ENCODE data around the gene ZNF467.
A peak's percentile ranks its signal among the peaks of the same experiment; 100 is the strongest.

The ZNF467 gene

GRCh38 chr7:149782682-149783345 lies 9.4 kb upstream of the ZNF467 start:
- H3K27me3 Mint-ChIP-seq, result peaks cover 6% of the 10 kb centered on the region
- H3K4me1 Mint-ChIP-seq, result peaks cover 9% of the 10 kb centered on the region
- ATAC-seq, result no peak
- H3K9me3 Mint-ChIP-seq, result no peaks in the 10 kb centered on the region
- H3K4me3 Mint-ChIP-seq, result no peak overlapping the region
- H3K36me3 Mint-ChIP-seq, result no peaks in the 10 kb centered on the region
- H3K27ac Mint-ChIP-seq, result no peak overlapping the region

- Mint-ChIP-seq H3K4me3 (no peak overlapping the region), H3K9me3 (no peaks in the 10 kb centered on the region)
These were observed 8.5 kb upstream of the ZNF467 start for GRCh38 chr7:149781921-149782320.

DNA sequence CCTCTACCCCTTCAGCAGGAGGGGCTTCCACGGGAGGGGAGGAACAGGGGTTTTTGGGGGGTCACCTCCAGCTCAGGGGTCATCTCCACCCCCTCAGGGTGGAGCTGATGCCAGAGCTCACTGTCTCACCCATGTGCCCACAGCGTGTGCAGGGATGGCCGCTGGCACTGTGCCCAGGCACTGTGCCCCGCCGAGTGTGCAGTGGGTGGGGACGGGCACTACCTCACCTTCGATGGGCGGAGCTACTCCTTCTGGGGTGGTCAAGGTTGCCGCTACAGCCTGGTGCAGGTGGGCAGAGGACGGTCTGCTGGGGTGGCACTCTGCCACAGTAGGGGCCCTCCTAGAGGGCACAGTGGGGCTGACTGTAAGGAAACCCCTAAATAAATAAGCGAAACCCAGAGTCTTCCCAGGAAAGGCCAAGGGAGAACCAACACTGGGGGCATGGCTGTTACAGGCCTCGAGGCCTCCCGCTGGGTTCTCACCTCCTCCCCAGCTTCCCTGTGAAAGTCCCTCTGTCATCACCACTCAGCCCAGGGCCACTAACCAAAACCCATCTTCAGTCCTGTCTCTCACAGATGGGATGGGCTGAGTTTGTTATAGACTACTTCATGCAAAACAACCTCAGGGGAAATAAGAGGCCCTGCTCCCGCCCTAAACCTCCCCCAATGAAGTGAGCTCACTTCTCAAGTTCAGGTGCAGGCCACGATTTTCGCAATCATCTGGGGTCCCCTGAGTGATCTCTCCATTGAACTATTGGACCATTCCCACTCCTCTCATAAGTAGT lies 7.4 kb upstream of the ZNF467 start:
- H3K27me3 Mint-ChIP-seq, result no peaks in the 10 kb centered on the region
- no peak overlapping the region for H3K4me3 Mint-ChIP-seq
- no peak for ATAC-seq
- peaks cover 9% of the 10 kb centered on the region for H3K4me1 Mint-ChIP-seq
- H3K36me3 Mint-ChIP-seq, result no peaks in the 10 kb centered on the region
- H3K9me3 Mint-ChIP-seq, result no peaks in the 10 kb centered on the region
- no peak overlapping the region for H3K27ac Mint-ChIP-seq

More at GRCh38 chr7:149781921-149782320, 8.5 kb upstream of the ZNF467 start:
- H3K27ac Mint-ChIP-seq, result no peak overlapping the region
- H3K36me3 Mint-ChIP-seq, result no peaks in the 10 kb centered on the region
- H3K27me3 Mint-ChIP-seq, result no peaks in the 10 kb centered on the region
- ATAC-seq, result no peak
- H3K4me1 Mint-ChIP-seq, result peaks cover 9% of the 10 kb centered on the region

DNA sequence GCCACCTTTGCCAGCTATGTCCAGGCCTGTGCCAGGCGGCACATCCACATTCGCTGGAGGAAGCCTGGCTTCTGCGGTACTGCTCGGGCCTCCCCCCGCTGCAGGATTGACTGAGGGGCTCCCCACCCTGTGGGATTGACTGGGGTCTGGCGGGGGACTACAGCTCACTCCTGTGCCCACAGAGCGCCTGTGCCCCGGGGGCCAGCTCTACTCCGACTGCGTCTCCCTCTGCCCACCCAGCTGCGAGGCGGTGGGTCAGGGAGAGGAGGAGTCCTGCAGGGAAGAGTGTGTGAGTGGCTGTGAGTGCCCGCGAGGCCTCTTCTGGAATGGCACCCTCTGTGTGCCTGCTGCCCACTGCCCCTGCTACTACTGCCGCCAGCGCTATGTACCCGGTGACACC lies 6.7 kb upstream of the ZNF467 start:
- Mint-ChIP-seq H3K4me3 (no peak overlapping the region), H3K36me3 (no peaks in the 10 kb centered on the region), H3K4me1 (peaks cover 9% of the 10 kb centered on the region), H3K27me3 (no peaks in the 10 kb centered on the region), H3K9me3 (no peaks in the 10 kb centered on the region), H3K27ac (no peak overlapping the region)
- no peak for ATAC-seq

DNA sequence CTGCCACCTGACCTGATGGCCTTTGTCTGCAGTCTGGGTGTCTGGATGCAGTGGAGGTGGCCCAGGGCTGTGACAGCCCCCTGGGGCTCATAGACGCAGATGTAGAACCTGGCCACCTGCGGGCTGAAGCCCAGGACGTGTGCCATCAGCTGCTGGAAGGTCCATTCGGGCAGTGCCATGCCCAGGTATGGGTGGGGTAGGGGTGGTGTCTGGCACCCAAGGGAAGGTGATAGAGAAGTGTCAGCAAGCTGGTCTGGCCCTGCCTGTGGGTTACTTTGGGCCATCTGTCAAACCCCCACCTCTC lies 6.1 kb upstream of the ZNF467 start:
- H3K4me3 Mint-ChIP-seq, result no peak overlapping the region
- H3K9me3 Mint-ChIP-seq, result no peaks in the 10 kb centered on the region
- H3K27ac Mint-ChIP-seq, result no peak overlapping the region
- no peaks in the 10 kb centered on the region for H3K27me3 Mint-ChIP-seq
- peaks cover 10% of the 10 kb centered on the region for H3K4me1 Mint-ChIP-seq
- ATAC-seq, result no peak
- no peaks in the 10 kb centered on the region for H3K36me3 Mint-ChIP-seq

DNA sequence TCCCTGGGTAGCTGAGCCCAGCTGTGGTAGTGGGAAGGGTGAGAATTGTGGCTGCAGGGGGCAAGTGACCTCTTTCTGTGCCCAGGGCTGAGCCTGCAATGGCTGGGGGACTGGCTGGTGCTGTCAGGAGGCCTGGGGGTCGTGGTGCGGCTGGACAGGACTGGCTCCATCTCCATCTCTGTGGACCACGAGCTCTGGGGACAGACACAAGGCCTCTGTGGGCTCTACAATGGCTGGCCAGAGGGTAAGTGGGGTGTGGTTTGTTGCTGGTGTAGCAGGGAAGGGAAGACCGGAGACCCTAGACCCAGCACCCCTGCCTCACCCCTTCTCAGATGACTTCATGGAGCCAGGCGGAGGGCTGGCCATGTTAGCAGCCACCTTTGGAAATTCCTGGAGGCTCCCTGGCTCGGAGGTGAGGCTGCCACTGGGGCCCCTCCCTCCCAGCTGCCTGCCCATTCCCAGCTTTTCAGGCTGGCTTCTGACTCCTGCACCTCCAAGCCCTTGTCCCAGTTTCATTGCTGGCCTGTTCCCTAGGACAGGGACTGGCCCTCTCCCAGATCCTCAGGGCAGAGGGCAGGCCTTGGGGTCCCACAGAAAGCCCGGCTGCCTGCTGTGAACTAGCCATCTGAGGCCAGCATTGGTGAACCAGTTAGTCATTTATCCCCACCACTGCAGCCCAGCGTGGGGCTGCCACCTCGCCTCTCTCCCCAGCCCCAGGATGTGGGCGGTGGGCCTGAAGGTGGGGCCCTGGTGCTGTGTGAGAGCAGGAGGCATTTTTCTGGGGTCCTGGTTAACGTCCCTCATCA lies 5.5 kb upstream of the ZNF467 start:
- H3K27me3 Mint-ChIP-seq, result no peaks in the 10 kb centered on the region
- H3K4me1 Mint-ChIP-seq, result peaks cover 14% of the 10 kb centered on the region
- H3K4me3 Mint-ChIP-seq, result no peak overlapping the region
- ATAC-seq, result no peak
- H3K27ac Mint-ChIP-seq, result no peak overlapping the region
- no peaks in the 10 kb centered on the region for H3K9me3 Mint-ChIP-seq
- no peaks in the 10 kb centered on the region for H3K36me3 Mint-ChIP-seq

GRCh38 chr7:149778327-149778637 lies 4.9 kb upstream of the ZNF467 start:
- Mint-ChIP-seq H3K4me3 (no peak overlapping the region), H3K27me3 (no peaks in the 10 kb centered on the region), H3K4me1 (peaks cover 14% of the 10 kb centered on the region), H3K36me3 (no peaks in the 10 kb centered on the region), H3K27ac (no peak overlapping the region), H3K9me3 (no peaks in the 10 kb centered on the region)
- no peak for ATAC-seq

GRCh38 chr7:149777551-149778326 lies 4.4 kb upstream of the ZNF467 start:
- H3K9me3 Mint-ChIP-seq, result no peaks in the 10 kb centered on the region
- no peaks in the 10 kb centered on the region for H3K27me3 Mint-ChIP-seq
- no peak for ATAC-seq
- H3K4me3 Mint-ChIP-seq, result no peak overlapping the region
- H3K36me3 Mint-ChIP-seq, result no peaks in the 10 kb centered on the region
- peaks cover 14% of the 10 kb centered on the region for H3K4me1 Mint-ChIP-seq
- H3K27ac Mint-ChIP-seq, result no peak overlapping the region

- Mint-ChIP-seq H3K36me3 (no peaks in the 10 kb centered on the region), H3K27ac (no peak overlapping the region), H3K9me3 (no peaks in the 10 kb centered on the region), H3K4me3 (no peak overlapping the region), H3K27me3 (no peaks in the 10 kb centered on the region), H3K4me1 (peaks cover 14% of the 10 kb centered on the region)
- no peak for ATAC-seq
These were observed 3.5 kb upstream of the ZNF467 start for GRCh38 chr7:149776848-149777407.

- no peak for ATAC-seq
- Mint-ChIP-seq H3K36me3 (no peaks in the 10 kb centered on the region), H3K27me3 (no peaks in the 10 kb centered on the region), H3K9me3 (no peaks in the 10 kb centered on the region), H3K27ac (no peak overlapping the region), H3K4me1 (peaks cover 12% of the 10 kb centered on the region), H3K4me3 (no peak overlapping the region)
These were observed 2.9 kb upstream of the ZNF467 start for GRCh38 chr7:149776289-149776688.

GRCh38 chr7:149775176-149775556 lies 1.8 kb upstream of the ZNF467 start:
- Mint-ChIP-seq H3K4me1 (peaks cover 12% of the 10 kb centered on the region), H3K4me3 (no peak overlapping the region), H3K36me3 (no peaks in the 10 kb centered on the region), H3K27ac (no peak overlapping the region), H3K27me3 (no peaks in the 10 kb centered on the region), H3K9me3 (no peaks in the 10 kb centered on the region)
- no peak for ATAC-seq

DNA sequence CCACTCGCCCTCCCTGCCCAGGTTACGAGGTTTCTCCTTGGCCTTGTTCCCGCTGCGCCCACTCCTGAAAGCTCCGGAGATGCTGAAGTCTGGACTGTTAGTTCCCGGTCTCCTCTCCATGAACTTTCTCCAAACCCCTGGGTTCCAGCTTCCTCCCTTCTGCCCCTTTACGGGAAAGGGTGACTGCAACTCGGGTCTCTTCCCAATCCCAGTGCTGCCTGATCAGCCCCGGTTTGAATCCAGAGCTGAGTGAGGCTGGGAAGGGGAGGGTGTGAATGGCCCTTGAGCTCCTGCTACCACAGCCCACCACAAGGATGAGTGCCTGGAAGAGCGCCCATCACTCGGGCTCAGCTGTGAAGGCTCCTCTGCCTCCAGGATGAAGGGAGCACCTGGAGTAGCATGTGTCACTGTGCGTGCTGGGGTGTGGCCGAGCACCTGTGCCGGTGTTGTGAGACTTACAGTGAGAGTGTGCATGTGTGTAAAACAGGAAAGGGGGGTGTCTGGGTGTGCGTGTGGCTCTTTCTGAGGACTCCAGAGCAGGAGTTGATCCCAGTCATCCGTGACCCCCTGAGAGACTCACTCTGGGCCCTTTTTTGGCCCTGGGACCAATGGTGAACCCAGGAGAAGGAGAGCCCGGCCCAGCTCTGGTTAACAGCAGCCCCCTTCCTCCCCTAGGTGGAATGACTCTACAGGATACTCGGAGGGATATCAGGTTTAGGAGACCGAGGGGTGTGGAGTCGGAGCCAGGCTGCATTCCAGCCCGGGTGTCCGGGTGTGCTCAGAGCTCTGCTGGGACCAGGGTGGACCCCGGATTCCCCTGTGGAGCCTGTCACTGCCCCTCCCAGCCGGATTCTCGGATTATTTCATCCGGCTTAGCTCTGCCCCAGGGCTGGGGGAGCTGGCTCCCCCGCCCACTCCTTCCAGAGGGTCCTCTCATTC lies 1.1 kb upstream of the ZNF467 start:
- H3K27ac Mint-ChIP-seq, result no peak overlapping the region
- H3K4me3 Mint-ChIP-seq, result peak overlapping the region; percentile 50
- no peak for ATAC-seq
- no peaks in the 10 kb centered on the region for H3K27me3 Mint-ChIP-seq
- H3K36me3 Mint-ChIP-seq, result no peaks in the 10 kb centered on the region
- H3K4me1 Mint-ChIP-seq, result peaks cover 12% of the 10 kb centered on the region
- H3K9me3 Mint-ChIP-seq, result no peaks in the 10 kb centered on the region

GRCh38 chr7:149772956-149773434 lies 393 bp downstream of the ZNF467 start:
- peak; percentile 1 for ATAC-seq
- H3K27ac Mint-ChIP-seq, result peak overlapping the region; percentile 44
- peaks cover 12% of the 10 kb centered on the region for H3K4me1 Mint-ChIP-seq
- no peaks in the 10 kb centered on the region for H3K36me3 Mint-ChIP-seq
- no peaks in the 10 kb centered on the region for H3K9me3 Mint-ChIP-seq
- H3K27me3 Mint-ChIP-seq, result no peaks in the 10 kb centered on the region
- peak overlapping the region; percentile 83 for H3K4me3 Mint-ChIP-seq

Data from stimulated activated memory B cell treated with anti-CD40 and anti-IgM and Interleukin-4, amounts not matched to agents 10 μg/mL and 1 μg/mL and 100 μg/mL, for 72 hours (primary cell).